NCI-H1105 treated with DMSO at 0.1 percent for 48 hours (cell line): Measurements from ENCODE around the gene ENHO.

Source experiments
- DNase-seq: peaks from one replicate; lab custom pipeline; 2025; lab: John Stamatoyannopoulos, UW

ENHO gene

DNA sequence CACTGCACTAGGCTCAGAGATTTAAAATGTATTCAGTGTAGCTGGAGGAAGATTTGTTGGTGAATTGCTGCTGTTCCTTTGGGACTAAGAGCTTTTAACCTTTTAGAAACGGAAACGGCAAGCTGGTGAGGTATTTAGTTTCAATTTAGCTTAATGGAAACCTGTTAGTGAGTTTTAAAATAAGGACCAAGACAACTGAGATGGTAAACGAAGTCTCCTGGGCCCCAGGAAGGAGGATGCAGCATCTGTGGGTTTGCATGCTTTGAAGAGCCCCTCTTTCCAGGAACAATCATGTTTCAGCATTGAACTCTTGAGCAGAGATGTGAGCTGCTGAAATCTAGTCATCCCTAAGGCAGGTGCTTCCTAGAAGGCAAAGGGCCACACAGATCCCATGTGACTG is 47.7 kb downstream of the ENHO start:
- no peak for DNase-seq
